ENCODE results near the gene ADAMTS13.

The ADAMTS13 gene

DNA sequence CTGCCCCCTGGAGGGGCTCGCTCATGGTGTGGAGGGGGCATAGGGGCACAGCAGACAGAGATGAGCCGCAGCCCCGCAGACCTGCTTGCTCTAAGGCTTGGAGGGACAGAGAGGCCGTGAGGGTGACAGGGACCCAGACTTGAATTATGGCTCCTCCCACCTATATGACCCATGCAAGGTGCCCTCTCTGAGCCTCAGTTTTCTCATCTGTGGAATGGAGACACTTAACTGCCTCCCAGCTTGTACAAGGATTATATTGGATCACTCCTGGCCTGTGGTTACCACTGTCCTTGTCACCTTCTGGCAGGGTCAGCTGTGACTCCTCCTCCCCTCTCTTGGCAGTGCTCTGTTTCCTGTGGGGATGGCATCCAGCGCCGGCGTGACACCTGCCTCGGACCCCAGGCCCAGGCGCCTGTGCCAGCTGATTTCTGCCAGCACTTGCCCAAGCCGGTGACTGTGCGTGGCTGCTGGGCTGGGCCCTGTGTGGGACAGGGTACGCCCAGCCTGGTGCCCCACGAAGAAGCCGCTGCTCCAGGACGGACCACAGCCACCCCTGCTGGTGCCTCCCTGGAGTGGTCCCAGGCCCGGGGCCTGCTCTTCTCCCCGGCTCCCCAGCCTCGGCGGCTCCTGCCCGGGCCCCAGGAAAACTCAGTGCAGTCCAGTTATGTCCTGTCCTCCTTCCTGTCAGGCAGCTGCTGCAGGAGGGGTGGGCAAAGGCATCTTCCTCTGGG is 32.9 kb downstream of the ADAMTS13 start:
- no peak for DNase-seq (ENCODE audit: low read depth in 2 of 2)

DNA sequence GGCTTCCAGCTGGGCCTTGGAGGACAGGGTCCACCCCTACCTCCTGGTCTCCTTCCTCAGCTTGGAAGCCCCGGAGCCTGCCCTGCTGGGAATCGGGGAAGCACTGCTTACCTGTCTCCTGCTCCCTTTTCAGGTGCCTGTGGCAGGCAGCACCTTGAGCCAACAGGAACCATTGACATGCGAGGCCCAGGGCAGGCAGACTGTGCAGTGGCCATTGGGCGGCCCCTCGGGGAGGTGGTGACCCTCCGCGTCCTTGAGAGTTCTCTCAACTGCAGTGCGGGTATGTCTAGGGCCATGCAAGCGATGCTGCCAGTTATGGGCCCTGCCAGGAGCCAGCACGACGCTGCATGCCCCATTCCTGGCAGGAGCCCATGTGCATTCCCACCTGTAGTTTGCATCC is 33.8 kb downstream of the ADAMTS13 start:
- DNase-seq (ENCODE audit: low read depth in 2 of 2) = no peak

DNA sequence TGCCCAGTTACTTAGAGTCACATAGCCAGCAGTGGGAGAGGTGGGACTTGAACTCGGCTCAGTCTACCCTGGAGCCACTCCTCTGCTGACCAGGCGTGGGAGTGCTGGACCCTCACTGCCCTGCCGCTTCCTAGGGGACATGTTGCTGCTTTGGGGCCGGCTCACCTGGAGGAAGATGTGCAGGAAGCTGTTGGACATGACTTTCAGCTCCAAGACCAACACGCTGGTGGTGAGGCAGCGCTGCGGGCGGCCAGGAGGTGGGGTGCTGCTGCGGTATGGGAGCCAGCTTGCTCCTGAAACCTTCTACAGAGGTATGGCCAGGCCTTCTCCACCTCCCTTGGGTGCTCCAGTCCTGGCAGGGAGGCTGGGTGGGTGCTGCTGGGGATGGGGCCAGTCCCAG is 34.2 kb downstream of the ADAMTS13 start:
- no peak for DNase-seq (ENCODE audit: low read depth in 2 of 2)

DNA sequence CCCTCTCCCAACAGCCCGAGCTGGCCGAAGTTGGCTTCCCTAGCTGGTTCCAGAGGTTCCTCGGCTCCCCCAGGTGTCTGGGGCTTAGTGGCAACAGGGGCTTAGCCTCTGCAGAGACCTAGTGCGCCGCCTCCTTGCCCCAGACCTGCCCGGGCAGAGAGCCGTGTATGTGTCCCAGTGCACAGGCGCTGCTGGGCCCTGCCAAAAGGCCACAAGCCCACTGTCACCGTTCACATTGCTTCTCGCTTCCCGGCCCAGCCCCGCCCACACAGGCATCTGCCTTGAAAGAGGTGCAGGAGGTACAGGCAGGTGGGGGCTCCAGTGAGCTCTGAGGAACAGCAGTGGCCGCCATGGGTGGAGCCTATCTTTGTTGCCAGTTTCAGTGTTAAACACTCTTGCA is 35.1 kb downstream of the ADAMTS13 start:
- no peak for DNase-seq (ENCODE audit: low read depth in 2 of 2)

DNA sequence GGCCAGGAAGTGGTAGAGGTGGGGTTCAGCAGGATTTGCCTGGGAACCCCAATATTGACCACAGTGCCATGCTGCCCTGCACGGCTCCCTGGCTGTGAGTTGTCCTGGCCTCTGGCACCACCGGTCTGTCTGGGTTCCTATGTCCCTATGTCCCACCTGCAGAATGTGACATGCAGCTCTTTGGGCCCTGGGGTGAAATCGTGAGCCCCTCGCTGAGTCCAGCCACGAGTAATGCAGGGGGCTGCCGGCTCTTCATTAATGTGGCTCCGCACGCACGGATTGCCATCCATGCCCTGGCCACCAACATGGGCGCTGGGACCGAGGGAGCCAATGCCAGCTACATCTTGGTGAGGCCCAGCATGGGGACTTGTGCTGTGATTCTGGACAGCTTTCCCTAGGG is 35.6 kb downstream of the ADAMTS13 start:
- no peak for DNase-seq (ENCODE audit: low read depth in 2 of 2)

DNA sequence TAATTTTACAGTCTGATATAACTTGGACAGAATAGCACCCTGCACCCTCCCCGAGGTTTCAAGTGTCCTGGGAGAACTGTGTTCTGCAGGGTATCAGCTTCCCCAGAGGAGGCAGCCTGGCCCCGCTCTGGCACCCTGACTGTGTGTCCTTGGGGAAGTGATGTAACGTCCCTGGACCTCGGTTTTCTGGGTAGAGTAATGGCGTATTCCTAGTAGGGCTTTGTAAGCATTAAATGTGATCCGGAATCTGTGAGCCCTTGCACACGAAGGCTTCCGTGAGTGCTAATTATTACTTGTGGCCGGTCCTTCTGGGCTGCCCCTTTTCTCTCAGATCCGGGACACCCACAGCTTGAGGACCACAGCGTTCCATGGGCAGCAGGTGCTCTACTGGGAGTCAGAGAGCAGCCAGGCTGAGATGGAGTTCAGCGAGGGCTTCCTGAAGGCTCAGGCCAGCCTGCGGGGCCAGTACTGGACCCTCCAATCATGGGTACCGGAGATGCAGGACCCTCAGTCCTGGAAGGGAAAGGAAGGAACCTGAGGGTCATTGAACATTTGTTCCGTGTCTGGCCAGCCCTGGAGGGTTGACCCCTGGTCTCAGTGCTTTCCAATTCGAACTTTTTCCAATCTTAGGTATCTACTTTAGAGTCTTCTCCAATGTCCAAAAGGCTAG is 36.6 kb downstream of the ADAMTS13 start:
- no peak for DNase-seq (ENCODE audit: low read depth in 2 of 2)

DNA sequence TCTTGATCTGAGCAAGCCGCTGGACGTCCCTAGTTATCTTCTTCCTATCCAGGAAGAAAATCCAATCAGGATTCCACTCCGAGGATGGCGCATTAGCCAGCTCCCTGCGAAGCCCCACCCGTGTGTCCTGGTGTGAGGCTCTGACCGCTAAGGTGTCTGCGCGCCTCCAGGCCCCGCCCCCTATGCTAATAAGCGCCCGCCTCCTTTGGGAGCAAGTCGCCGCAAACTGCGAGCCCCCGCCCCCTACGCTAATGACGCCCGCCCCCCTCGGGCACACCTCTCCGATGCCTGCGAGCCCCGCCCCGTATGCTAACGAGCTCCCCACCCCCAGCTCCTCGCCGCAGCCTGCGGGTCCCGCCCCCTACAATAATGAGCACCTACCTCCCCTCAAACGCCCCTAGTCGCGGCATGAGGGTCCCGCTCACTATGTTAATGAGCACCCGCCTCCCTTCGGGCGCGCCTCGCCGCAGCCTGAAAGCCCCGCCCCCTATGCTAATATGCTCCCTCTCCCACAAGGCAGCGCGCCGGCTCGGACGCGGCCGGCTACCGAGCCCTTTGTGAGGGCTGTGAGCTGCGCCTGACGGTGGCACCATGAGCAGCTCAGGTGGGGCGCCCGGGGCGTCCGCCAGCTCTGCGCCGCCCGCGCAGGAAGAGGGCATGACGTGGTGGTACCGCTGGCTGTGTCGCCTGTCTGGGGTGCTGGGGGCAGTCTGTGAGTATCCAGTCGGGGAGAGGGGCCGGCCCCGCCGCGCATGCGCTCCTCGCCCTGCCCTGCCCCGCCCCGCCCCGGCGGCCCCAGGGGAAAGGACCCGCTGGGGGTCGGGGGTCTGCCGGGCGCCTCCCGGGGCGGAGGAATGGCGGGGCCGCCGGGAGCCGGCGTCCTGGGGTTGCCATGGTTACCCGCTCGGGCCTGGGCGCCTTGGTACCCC is 37.6 kb downstream of the ADAMTS13 start, which contains the start of gene CACFD1:
TSS of gene CACFD1 (plus strand) at position 503 of the 929 bp plus-strand sequence. CDS start at position 592, 89 bp downstream.
- DNase-seq (ENCODE audit: low read depth in 2 of 2) = peak; percentile 84 to 90

DNA sequence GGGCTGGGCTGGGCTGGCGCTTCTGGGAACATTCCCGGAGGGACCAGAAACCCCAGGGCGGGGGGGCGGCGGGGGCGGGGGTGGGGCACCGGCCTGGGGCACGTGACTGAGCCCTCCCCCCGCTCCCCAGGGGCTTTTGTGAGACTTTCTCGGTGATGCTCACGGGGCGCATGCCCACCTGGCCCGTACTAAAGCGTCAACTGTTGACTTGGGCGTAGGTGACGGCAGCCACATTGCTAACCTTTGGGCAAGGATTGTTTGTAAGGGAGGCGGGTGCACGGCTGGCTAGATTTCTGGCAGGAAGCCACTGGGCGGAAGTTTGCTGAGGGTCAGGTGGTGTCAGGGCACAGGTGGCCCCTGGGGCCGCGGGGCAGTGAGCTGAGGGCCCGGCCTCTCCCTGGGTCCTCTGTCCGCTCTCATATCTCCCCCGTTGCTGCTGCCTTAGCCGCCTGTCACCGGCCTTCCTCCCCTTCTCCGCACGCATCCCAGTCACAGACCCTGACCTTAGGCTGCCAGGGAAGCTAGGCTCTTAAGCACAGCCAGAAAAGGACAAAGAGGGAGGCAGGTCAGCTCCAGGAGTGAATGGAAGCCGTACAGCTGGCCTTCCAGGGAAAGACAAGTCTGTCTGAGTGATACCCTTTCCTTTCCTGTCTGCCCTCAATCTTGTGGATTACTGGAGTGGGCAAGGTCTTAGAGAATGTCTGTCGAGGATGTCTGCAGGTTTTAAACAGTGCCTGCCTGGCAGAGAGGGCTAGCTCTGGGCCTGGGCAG is 38.4 kb downstream of the ADAMTS13 start:
- no peak for DNase-seq (ENCODE audit: low read depth in 2 of 2)

DNA sequence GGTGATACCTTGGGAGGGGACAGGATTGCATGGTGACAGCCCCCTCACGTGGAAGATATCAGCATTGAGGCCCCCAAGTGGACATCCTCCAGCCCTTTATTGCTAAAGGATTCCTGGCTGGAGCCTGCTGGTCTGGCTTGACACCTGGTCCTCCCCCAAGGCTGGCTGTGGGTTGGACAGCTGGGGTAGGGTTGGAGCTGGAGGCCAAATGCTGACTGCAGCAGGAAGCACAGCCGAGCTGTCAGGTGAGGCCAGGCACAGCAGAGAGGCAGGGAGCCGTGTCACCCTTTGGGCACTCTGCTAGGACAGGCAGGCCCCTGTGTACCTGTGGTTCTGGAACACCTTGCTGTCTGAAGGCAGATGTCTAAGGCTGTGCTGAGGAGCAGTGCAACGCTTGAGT is 39.8 kb downstream of the ADAMTS13 start:
- no peak for DNase-seq (ENCODE audit: low read depth in 2 of 2)

DNA sequence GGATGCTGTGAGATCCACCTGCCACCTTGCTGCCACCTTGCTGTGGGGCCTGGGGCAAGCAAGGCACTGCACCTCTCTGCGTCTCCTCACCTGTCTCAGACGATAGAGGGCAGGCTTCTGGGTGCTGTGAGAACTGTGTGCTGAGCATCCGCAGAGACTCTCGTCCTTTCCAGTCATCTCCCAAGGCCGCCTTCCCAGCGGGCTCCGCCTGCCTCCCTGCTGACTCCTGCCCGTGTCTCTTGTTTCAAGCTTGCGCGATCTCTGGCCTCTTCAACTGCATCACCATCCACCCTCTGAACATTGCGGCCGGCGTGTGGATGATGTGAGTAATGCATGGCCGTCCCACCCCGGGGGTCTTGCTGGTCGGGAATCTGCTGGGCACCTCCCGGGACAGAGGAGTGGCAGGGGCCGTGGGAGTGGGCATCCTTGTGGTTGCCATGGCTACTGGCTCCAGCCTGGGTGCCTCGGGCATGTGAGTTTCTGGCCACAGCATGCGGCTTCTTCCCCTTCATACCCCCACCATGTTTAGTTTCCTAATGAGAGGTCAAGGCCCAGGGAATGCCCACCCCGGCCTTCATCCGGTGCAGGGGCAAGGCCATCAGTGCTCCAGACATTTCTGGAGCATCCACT is 41.2 kb downstream of the ADAMTS13 start:
- DNase-seq (ENCODE audit: low read depth in 2 of 2) = no peak

DNA sequence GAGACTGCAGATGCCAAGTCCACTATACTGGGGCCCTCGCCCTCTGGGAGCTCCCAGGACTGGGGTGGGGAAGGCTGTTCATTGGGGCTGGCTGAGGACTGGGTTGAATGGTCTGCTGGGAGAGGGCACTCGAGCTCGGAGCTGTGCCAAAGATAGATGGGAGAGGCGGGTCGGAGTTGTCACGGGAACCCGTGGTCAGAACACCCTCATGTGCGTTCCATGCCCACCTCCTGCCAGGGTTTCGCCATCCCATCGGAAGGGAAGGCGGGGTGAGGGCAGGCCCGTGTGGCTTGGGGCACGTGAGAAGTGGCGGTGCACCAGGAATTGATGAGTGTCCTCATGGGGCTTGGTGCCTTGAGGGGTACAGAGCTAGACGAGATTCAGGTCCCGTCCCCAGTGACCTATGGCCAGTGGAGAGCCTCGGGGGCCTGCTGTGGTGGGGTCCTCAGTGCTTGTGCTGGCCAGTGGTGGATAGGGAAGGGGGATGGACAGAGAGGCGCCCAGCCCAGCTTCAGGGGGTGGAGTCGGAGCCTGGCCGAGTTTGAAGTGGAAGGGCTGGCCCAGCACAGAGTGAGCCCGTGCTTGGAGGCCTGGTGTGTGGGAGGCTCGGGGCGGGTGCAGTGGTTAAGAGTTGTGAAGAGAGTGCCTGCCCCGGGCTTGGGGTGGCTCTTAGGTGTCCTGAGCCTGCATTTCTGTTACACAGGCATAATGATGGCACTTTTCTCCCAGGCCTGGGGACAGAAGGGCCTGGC is 41.9 kb downstream of the ADAMTS13 start:
- no peak for DNase-seq (ENCODE audit: low read depth in 2 of 2)

DNA sequence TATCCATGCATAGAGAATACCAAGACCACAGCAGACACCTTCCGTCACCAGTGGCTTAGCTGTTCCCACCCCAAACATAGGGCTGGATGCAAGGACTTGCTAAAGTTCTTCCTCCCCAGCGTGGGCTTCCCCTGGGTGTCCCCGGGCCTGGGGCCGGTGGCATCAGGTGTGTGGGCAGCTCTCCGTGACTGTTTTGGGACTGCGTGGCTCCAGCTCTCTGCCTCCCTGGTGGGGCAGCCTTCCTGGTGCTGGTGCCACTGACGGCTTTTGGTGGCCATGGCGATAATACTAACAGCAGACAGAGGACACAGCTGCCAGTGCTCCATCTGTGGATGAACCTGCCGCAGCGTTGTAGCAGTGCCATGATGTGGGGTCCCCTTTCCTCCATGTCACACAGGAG is 42.5 kb downstream of the ADAMTS13 start:
- DNase-seq (ENCODE audit: low read depth in 2 of 2) = no peak

DNA sequence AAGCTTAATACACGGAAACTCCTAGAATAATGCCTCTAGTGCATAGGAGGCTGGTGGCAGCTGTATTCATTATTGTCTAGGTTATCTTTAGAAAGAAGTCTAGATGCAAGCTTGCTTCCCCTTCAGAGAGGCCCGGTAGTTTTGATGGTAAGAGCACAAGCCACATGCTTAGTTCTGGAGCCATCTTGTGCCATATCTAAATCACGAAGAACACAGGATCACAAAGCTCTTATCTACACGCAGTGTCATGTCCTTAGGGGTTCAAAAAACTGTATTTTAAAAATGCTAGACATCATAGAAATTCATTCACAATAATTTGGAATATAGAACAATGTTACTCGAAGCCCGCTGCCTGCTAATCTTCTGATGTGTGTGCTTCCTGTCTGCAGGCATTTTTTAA is 43.8 kb downstream of the ADAMTS13 start:
- DNase-seq (ENCODE audit: low read depth in 2 of 2) = no peak

DNA sequence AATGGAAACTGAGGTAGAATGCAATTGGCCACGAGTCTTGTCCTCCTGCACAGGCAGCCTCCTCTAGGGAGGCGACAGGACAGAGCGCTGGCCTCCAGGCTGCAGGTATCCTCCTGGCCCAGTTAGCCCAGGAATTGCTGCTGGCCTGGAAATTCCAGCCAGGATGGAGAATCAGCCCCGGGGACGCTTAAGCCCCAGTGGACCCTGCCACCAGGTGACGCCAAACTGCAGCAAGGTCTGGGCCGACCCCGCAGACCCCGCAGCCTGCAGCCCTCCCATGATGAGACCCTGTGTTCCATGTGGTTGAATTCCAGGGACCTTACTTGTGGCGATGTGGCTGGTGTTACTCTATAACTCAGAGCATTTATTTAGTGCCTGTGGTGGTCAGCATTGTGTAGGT is 44.9 kb downstream of the ADAMTS13 start:
- DNase-seq (ENCODE audit: low read depth in 2 of 2) = no peak

DNA sequence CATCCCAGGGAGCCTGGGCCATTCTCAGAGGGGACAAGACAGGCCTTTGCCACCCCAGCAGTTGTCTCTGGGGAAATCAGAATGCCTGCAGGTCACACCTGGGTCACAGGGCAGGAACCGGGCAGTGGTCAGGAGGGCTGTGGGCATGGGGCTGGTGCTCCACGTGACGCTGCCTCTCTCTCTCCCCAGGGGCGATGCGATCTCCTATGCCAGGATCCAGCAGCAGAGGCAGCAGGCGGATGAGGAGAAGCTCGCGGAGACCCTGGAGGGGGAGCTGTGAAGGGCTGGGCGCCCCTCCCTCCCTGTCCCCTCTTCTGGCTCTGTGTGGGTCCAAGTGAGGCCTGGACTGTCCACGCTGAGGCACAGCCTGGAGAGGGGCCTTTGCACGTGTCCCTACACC is 46.2 kb downstream of the ADAMTS13 start:
- no peak for DNase-seq (ENCODE audit: low read depth in 2 of 2)

DNA sequence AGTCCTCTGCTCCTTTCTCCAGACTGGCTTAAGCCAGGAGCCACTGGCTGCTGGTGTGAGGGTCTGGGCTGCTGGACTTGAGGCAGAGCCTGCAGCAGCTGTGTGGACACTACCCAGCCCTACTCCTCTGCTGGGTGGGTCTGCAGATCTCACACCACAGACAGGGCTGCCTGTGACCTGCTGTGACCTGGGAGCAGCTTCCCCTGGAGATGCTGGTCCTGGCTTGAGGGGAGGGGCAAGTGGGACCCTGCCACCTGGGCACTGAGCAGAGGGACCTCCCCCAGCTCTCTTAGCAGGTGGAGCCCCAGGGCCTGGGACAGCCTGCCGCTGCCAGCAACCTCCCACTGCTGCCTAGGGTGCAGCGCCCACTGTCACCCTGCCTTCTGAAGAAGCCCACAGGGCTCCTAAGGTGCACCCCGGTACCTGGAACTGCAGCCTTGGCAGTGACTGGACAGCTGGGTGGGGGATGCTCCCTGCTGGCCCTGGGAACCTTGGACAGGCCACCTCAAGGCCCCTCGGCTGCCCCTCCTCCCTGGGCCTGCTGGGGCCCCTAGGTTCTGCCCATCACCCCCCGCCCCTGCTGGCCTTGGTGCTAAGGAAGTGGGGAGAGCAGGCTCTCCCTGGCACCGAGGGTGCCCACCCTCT is 46.7 kb downstream of the ADAMTS13 start:
- DNase-seq (ENCODE audit: low read depth in 2 of 2) = no peak

DNA sequence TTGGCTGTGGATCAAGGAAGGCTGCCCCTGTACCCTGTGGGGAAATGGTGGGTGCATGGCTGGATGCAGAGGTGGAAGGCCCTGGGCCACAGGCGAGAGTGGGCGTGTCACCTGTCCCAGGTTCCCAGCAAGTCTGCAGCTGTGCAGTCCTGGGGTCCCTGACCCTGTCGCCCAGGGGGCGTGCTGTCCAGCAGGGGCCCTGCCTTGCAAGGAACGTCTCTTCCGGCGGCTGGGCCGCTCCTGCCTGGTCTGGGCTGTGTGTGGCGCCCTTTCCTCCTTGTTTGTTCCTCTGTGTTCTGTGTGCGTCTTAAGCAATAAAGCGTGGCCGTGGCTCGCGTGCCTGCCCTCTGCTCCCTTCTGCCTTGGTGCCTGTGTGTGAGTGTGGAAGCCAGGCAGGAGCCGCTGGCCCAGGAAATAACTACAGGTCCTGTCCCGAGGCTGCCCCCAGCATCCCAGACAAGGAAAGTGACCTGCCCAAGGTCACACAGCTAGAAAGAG is 48.3 kb downstream of the ADAMTS13 start:
- no peak for DNase-seq (ENCODE audit: low read depth in 2 of 2)

DNA sequence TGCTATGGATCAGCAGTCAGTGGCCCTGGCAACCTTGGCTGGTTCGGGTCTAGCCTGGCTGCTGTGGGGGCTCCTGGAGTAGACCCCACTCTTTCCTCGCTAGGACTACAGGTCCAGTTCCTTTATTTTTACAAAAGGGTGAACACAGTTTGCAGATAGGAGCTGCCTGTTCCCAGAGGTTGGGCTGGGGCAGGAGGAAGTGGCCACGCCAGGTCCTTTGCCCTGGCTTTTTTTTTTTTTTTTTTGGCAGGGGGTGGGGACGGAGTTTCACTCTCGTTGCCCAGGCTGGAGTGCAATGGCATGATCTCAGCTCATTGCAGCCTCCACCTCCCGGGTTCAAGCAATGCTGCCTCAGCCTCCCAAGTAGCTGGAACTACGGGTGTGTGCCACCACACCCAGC is 48.8 kb downstream of the ADAMTS13 start:
- no peak for DNase-seq (ENCODE audit: low read depth in 2 of 2)

DNA sequence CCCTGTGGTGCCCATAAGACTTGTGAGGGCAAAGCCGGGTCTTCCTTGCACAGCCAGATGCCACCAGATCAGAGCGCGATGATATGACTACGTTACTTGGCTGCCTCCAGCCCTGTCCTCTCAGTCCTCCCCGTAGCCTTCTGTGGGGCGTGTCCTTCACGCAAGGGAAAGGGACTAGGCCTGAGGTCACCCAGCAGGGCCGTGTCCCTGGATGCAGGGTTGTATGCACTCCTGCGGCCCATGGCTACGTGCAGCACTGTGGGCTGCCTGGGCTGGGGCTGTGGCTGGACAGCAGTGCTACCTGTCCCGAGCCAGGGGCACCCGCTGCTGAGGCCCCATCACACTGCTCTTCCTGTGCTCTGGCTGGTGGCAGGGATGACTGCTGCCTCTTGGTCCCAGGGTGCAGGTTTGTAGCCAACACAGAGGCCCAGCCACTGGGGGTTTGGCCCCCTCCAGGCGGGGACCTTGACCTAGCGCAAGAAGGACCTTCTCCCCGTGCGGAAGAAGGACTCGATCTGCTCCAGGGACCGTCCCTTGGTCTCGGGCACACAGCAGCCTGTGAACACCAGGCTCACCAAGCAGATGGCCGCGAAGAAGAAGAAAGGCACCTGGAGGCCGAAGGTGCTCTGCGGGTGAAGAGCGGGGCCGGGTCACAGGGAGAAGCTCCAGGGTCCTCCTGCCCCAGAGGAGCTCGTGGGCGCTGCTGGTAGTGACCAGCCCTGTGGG is 49.5 kb downstream of the ADAMTS13 start:
- no peak for DNase-seq (ENCODE audit: low read depth in 2 of 2)

All from stimulated activated CD4-positive, alpha-beta T cell treated with anti-CD3 and anti-CD28 coated beads, Interleukin-15, amount 100 ng/mL, for 48 hours (primary cell).